ENCODE data around the gene MACIR.
"Not testable (repeated sequence)": the region's sequence is repeated elsewhere in the genome, so short reads cannot be mapped to it uniquely, and the experiment has no call there.

MACIR gene, protein sequence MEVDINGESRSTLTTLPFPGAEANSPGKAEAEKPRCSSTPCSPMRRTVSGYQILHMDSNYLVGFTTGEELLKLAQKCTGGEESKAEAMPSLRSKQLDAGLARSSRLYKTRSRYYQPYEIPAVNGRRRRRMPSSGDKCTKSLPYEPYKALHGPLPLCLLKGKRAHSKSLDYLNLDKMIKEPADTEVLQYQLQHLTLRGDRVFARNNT

DNA sequence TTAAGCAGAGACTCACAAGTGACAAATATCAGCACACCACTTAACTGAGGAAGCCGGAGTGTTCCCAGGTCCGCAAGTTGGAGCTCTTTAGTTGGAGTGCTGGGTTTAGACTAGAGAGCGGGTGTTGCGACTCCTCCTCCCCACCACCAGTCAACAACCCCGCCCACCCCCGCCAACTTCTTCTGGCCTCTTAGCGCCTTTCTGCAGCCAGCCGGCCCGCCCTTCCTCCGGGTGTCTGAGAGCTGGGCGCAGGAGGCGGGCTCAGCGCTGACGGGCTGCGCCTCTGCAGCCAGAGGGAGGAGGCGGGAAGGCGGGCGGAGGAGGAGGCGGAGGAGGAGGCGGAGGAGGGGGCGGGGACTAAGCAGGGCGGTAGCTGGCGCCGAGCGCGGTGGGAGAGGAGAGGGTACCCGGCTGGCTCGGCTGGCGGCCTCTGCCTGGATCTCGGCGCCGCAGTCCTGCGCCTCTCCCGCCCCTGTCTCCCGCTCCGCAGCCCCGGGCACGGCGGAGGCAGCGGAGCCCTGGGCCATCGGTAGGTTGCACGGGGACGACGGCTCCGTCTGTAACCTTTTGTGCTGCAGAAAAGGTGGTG is at the start of gene MACIR:
Gene MACIR (plus strand): TSS at position 396 of the 589 bp plus-strand sequence. CDS start 17,157 bp downstream, outside the sequence.
- H3K9ac ChIP-seq (ENCODE audit: low read depth, low read length): peak within 1 kb of the TSS; percentile 91

DNA sequence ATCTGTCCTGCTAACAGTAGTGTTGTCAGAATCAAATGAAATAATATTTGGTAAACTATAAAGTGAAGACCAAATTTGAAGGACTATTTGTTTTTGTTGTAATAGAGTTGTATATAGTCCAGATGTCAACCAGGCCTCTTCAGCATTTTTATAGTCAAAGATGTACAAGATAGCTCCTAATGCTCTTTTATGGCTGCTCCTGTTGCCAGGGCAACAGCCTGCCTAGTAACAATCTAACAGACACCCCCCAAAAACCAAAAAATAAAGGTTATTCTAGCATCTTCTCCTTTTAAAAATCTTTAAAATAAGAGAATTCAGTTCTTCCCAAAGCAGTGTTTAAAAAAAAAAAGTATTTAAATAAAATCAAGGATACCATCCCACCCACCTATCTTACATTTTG is 49.5 kb upstream of the MACIR start:
- H3K27me3 ChIP-seq (ENCODE audit: control insufficient read depth, insufficient read depth, low read length): no peaks in the 10 kb centered on the region
- no peak overlapping the region for H3K4me3 ChIP-seq (ENCODE audit: low read depth, low read length)
- H3K9ac ChIP-seq (ENCODE audit: low read depth, low read length): no peak overlapping the region
- no peak overlapping the region for H3K27ac ChIP-seq (ENCODE audit: low read depth, low read length)
- peaks cover 5% of the 10 kb centered on the region; the same call in 1 of the 2 replicates for H3K4me1 ChIP-seq (ENCODE audit: control insufficient read depth, insufficient read depth, low read length)
- H3K36me3 ChIP-seq (ENCODE audit: control insufficient read depth, insufficient read depth, low read length): 0 out of 2 replicates have a peak, but pooled peaks cover 6% of the 10 kb centered on the region
- H3K9me3 ChIP-seq (ENCODE audit: control insufficient read depth, insufficient read depth, low read length): no peaks in the 10 kb centered on the region

More for the DNA sequence above, at the start of gene MACIR:
- H3K27ac ChIP-seq (ENCODE audit: low read depth, low read length): peak within 1 kb of the TSS; percentile 90
- no peaks in the 10 kb centered on the region for H3K27me3 ChIP-seq (ENCODE audit: control insufficient read depth, insufficient read depth, low read length)
- H3K36me3 ChIP-seq (ENCODE audit: control insufficient read depth, insufficient read depth, low read length): no peaks in the 10 kb centered on the region
- H3K9me3 ChIP-seq (ENCODE audit: control insufficient read depth, insufficient read depth, low read length): no peaks in the 10 kb centered on the region
- H3K4me1 ChIP-seq (ENCODE audit: control insufficient read depth, insufficient read depth, low read length): peaks cover 21% of the 10 kb centered on the region
- H3K4me3 ChIP-seq (ENCODE audit: low read depth, low read length): peak within 1 kb of the TSS; percentile 97

DNA sequence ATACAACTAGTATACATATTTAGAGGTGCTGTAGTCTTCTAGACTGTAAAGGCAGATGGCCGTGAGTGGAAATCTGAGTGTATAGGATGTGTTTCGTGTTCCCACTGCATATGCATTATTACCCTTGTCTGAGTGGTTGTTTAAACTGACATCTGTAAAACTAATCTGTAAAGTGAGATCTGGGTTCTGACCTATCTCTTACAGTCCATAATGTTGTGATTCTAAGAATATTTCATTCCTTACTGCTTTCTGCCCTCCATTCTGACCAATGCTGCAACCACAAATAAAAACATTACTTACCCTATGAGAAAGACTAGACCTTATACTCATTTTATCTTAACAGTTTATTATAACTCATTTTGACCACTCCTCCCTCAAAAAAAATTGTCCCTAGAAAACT is 47.6 kb upstream of the MACIR start:
- Histone ChIP-seq H3K4me3 (ENCODE audit: low read depth, low read length) (no peak overlapping the region), H3K27me3 (ENCODE audit: control insufficient read depth, insufficient read depth, low read length) (no peaks in the 10 kb centered on the region), H3K36me3 (ENCODE audit: control insufficient read depth, insufficient read depth, low read length) (0 out of 2 replicates have a peak, but pooled peaks cover 6% of the 10 kb centered on the region), H3K9me3 (ENCODE audit: control insufficient read depth, insufficient read depth, low read length) (no peaks in the 10 kb centered on the region), H3K9ac (ENCODE audit: low read depth, low read length) (no peak overlapping the region), H3K4me1 (ENCODE audit: control insufficient read depth, insufficient read depth, low read length) (peaks cover 5% of the 10 kb centered on the region; the same call in 1 of the 2 replicates), H3K27ac (ENCODE audit: low read depth, low read length) (no peak overlapping the region)

DNA sequence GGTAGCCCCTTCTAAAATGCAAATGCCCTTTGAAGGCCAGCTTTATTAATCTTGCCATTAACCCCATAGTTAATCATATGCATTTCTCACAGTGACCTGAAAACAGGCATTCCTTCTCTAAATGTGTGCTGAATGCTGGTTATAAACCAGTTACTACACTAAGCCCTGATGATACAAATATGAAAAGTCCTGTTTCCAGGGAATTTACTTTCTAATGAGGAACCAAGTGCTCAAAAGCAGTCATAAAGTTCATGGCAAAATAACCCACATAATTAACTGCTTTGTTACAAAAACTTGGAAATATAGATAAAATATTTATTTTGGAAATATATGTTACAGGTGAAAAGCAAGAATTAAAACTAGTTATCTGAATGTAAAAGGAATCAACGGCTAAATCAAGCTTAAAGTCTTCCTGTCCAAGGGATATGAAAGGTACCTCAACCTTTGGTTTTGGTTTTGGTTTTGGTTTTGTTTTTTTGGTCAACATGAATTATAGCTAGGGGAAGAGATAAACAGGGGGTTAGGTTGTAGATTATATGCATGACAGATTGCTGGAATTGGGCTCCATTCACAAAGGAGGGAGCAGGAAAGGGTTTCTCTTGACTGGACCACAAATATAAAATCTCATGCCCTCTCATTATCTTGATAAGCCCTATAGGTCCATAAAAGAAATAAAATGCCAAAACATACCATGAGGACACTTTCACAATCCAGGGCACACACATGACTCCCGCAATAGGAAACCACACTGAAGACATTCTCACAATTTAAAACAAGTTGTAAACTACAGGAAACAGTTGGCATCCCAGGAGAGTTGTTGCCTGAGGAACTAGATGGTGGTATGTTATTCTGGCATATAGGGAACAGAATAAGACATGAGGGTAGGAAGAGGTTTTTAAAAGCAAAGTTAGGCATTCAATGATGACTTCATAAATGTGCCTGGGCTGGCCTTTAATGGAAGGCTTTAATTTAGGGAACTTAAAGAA is 46.7 kb upstream of the MACIR start:
- Histone ChIP-seq H3K36me3 (ENCODE audit: control insufficient read depth, insufficient read depth, low read length) (no peaks in the 10 kb centered on the region), H3K4me3 (ENCODE audit: low read depth, low read length) (no peak overlapping the region), H3K4me1 (ENCODE audit: control insufficient read depth, insufficient read depth, low read length) (peaks cover 5% of the 10 kb centered on the region; the same call in 1 of the 2 replicates), H3K27me3 (ENCODE audit: control insufficient read depth, insufficient read depth, low read length) (no peaks in the 10 kb centered on the region), H3K9me3 (ENCODE audit: control insufficient read depth, insufficient read depth, low read length) (no peaks in the 10 kb centered on the region), H3K9ac (ENCODE audit: low read depth, low read length) (no peak overlapping the region), H3K27ac (ENCODE audit: low read depth, low read length) (no peak overlapping the region)

DNA sequence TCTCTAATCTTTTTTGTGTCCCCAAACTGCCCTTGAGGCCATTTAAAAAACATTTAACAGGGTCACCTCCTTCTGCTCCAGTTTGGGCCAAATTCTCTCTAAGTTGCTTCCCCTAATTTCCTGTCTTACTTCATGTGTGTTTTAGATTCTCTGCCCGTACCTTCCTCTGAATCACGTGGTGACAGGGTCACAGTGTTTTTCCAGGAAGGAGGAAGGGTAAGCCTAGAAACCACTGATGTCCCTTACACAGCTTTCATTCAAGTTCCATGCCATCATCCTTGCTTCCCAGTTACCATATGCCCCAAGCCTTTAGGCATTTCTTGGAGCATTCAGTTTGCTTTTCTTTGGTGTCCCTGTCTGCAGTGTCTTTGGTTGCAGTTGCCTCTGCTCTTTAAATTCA is 42.4 kb upstream of the MACIR start:
- Histone ChIP-seq H3K9me3 (ENCODE audit: control insufficient read depth, insufficient read depth, low read length) (no peaks in the 10 kb centered on the region), H3K27ac (ENCODE audit: low read depth, low read length) (no peak overlapping the region), H3K27me3 (ENCODE audit: control insufficient read depth, insufficient read depth, low read length) (no peaks in the 10 kb centered on the region)

DNA sequence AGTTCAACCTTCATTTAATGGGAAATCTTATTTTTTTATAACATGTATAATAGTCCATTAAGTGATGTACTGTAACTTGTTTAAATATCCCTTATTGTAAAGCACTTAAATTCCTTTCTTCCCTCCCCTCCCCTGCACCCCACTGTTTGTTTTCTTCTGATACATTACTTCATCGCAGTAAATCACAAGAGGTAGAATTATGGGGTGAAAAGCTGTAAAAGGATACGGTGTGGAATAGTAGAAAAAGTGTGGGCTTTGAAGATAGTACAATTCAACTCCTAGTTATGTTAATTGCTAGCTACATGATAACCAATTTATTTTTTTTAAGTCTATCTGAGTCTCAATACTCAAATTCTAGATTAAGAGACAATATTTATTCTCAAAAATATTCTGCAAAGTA is 41.9 kb upstream of the MACIR start:
- H3K4me1 ChIP-seq (ENCODE audit: control insufficient read depth, insufficient read depth, low read length): peaks cover 4% of the 10 kb centered on the region; the same call in 1 of the 2 replicates
- no peak overlapping the region for H3K9ac ChIP-seq (ENCODE audit: low read depth, low read length)
- H3K9me3 ChIP-seq (ENCODE audit: control insufficient read depth, insufficient read depth, low read length): no peaks in the 10 kb centered on the region
- no peaks in the 10 kb centered on the region for H3K27me3 ChIP-seq (ENCODE audit: control insufficient read depth, insufficient read depth, low read length)
- H3K4me3 ChIP-seq (ENCODE audit: low read depth, low read length): no peak overlapping the region
- no peaks in the 10 kb centered on the region for H3K36me3 ChIP-seq (ENCODE audit: control insufficient read depth, insufficient read depth, low read length)
- no peak overlapping the region for H3K27ac ChIP-seq (ENCODE audit: low read depth, low read length)

More for the DNA sequence above, 42.4 kb upstream of the MACIR start:
- no peaks in the 10 kb centered on the region for H3K36me3 ChIP-seq (ENCODE audit: control insufficient read depth, insufficient read depth, low read length)
- no peak overlapping the region for H3K9ac ChIP-seq (ENCODE audit: low read depth, low read length)
- peaks cover 9% of the 10 kb centered on the region; the same call in 1 of the 2 replicates for H3K4me1 ChIP-seq (ENCODE audit: control insufficient read depth, insufficient read depth, low read length)
- no peak overlapping the region for H3K4me3 ChIP-seq (ENCODE audit: low read depth, low read length)

DNA sequence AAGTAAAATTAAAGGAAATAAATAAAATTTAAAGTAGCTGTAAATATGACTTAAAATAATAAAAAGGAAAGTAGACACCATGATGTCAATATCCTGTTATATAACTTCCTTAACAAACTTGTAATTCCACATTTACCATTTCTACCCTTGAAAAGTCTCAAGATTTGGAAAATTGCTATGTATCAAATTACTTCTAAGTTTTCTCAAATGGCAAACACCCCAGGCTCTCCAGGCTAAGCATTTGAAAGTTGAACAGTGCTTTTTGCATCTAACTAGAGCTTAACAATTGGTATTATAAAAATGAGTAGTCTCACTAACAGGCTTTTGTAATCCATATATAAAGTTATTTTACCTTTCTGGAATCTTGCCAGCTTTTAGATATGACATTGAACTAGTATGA is 41.5 kb upstream of the MACIR start:
- Histone ChIP-seq H3K27ac (ENCODE audit: low read depth, low read length) (no peak overlapping the region), H3K9ac (ENCODE audit: low read depth, low read length) (no peak overlapping the region), H3K4me1 (ENCODE audit: control insufficient read depth, insufficient read depth, low read length) (peaks cover 4% of the 10 kb centered on the region; the same call in 1 of the 2 replicates), H3K4me3 (ENCODE audit: low read depth, low read length) (no peak overlapping the region), H3K36me3 (ENCODE audit: control insufficient read depth, insufficient read depth, low read length) (no peaks in the 10 kb centered on the region), H3K27me3 (ENCODE audit: control insufficient read depth, insufficient read depth, low read length) (no peaks in the 10 kb centered on the region), H3K9me3 (ENCODE audit: control insufficient read depth, insufficient read depth, low read length) (no peaks in the 10 kb centered on the region)

DNA sequence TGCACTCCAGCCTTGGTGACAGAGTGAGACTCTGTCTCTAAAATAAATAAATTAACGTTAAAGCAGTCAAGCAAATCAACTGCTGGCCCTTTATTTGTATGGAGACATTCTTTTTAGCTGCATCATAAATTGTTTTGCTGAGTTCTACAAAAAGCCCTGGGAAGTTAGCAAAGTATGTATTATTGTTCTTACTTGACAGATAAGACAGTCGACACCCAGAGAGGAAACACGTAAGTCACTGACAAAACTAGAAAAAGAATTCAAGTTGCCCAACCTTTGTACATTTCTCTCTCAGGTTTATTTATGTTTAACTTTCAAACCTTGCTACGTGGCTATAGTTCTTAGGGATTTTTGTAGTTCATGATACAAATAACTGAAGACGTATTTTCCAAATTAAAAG is 40.4 kb upstream of the MACIR start:
- Histone ChIP-seq H3K4me1 (ENCODE audit: control insufficient read depth, insufficient read depth, low read length) (peaks cover 4% of the 10 kb centered on the region; the same call in 1 of the 2 replicates), H3K4me3 (ENCODE audit: low read depth, low read length) (no peak overlapping the region), H3K36me3 (ENCODE audit: control insufficient read depth, insufficient read depth, low read length) (no peaks in the 10 kb centered on the region), H3K9ac (ENCODE audit: low read depth, low read length) (no peak overlapping the region), H3K27me3 (ENCODE audit: control insufficient read depth, insufficient read depth, low read length) (no peaks in the 10 kb centered on the region), H3K9me3 (ENCODE audit: control insufficient read depth, insufficient read depth, low read length) (no peaks in the 10 kb centered on the region), H3K27ac (ENCODE audit: low read depth, low read length) (no peak overlapping the region)

DNA sequence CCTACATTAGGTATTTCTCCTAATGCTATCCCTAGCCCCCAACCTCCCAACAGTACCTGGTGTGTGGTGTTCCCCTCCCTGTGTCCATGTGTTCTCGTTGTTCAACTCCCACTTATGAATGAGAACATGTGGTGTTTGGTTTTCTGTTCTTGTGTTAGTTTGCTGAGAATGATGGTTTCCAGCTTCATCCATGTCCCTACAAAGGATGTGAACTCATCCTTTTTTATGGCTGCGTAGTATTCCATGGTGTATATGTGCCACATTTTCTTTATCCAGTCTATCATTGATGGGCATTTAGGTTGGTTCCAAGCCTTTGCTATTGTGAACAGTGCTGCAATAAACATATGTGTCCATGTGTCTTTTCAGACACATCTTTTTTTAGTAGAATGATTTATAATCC is 39.5 kb upstream of the MACIR start:
- not testable (repeated sequence) for H3K9me3 ChIP-seq (ENCODE audit: control insufficient read depth, insufficient read depth, low read length); H3K27ac ChIP-seq (ENCODE audit: low read depth, low read length); H3K36me3 ChIP-seq (ENCODE audit: control insufficient read depth, insufficient read depth, low read length); H3K4me3 ChIP-seq (ENCODE audit: low read depth, low read length); H3K4me1 ChIP-seq (ENCODE audit: control insufficient read depth, insufficient read depth, low read length); H3K27me3 ChIP-seq (ENCODE audit: control insufficient read depth, insufficient read depth, low read length); H3K9ac ChIP-seq (ENCODE audit: low read depth, low read length)

DNA sequence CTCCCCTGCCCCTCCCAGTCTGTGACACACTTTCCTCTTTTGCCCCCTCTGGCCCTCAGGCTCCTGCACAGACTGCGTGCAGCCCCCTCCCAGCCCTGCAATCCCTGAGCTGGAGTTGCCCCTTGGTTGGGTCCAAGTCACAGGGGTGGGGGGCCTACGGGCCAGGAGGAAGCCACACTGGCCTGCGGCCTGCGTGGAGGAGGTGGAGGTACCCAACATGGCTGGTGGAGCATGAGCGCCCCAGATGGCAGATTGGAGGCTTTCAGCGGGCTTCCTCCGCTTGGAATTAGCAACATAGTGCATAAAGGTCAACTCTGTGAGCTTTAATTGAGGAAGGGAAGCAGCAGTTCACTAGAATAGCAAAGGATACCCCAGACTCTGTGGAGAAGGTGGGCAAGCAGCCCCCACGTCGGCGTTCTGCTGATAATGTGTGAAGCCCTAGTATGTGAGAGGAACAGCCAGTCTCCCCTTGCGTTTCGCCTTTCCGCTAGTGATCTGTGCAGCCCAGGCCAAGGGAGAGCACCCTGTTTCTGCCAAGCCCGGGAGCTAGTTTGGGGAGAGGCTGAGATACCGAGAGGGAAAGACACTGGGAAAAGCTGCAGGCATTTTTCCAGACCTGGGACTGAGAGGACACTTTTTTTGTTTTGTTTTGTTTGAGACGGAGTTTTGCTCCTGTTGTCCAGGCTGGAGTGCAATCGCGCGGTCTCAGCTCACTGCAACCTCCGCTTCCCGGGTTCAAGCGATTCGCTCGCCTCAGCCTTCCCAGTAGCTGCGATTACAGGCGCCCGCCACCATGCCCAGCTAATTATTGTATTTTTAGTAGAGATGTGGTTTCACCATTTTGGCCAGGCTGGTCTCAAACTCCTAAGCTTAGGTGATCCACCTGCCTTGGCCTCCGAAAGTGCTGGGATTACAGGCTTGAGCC is 35.3 kb upstream of the MACIR start:
- H3K4me3 ChIP-seq (ENCODE audit: low read depth, low read length): no peak overlapping the region
- peaks cover 6% of the 10 kb centered on the region; the same call in 1 of the 2 replicates for H3K4me1 ChIP-seq (ENCODE audit: control insufficient read depth, insufficient read depth, low read length)
- no peaks in the 10 kb centered on the region for H3K27me3 ChIP-seq (ENCODE audit: control insufficient read depth, insufficient read depth, low read length)
- no peak overlapping the region for H3K9ac ChIP-seq (ENCODE audit: low read depth, low read length)
- H3K36me3 ChIP-seq (ENCODE audit: control insufficient read depth, insufficient read depth, low read length): no peaks in the 10 kb centered on the region
- no peak overlapping the region for H3K27ac ChIP-seq (ENCODE audit: low read depth, low read length)
- H3K9me3 ChIP-seq (ENCODE audit: control insufficient read depth, insufficient read depth, low read length): no peaks in the 10 kb centered on the region
